ENCODE results near the gene PAGR1.
A peak's percentile ranks its signal among the peaks of the same experiment; 100 is the strongest.
"Not testable (repeated sequence)": the region's sequence is repeated elsewhere in the genome, so short reads cannot be mapped to it uniquely, and the experiment has no call there.

PAGR1 gene

DNA sequence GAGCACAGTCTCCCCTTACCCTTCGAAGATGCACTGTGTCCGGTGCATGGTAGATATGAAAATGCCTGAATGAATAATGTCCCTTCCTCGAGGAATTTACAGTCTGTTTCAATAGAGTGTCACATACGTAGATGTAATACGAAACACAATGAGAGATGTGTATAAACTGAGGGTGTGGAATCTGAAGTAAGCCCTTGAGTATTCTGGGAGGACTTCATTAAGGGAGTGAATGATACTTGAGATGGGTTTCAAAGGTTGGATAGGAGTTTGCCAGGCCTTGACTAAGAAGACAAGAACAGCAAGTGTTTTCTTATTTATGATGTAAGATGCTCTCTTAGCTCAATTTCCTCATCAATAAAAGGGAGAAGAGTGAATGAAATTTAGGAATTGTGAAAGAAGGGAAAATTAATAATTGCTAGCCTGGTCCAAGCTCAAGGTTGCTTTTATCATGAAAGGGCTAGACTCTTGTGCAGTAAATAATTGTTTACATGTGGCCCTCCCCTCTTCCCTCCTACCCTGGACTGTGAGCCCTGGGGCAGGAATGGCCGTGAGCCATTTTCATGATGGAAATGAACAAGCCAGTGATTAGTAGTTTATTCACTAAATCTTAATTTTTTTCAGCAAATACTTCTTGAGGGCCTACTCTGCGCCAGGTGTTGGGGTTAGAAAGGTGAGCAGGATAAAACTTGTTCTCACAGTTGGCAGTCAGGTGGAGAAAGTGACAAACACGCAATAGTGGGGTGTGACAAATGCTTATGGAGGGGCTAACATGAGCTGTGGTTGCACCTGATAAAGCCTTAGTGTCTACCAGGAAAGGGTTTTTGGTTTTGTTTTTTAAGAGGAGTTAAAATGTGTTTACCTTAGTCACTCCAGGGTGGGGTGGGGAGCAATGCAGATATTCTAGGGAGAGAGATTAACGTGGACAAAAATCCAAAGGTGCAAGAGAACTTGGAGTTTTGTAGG, 23.8 kb upstream of the PAGR1 start:
- no peak for TF ChIP-seq CTCF (IDR thresholded peaks at IDR 0.05; ENCODE audit: insufficient read depth, low read length, missing control alignments)

DNA sequence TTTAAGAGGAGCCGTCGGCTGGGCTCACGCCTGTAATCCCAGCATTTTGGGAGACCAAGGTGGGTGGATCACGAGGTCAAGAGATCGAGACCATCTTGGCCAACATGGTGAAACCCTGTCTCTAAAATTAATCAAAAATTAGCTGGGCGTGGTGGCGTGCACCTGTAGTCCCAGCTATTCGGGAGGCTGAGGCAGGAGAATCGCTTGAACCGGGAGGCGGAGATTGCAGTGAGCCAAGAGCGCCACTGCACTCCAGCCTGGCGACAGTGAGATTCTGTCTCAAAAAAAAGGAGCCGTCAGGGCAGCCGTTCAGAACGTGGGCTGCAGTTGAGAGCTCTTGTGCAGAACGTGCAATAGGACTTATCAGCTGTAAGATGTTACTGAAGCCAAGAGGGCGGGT, 22.8 kb upstream of the PAGR1 start:
- POLR2A ChIA-PET; DNase-seq (ENCODE audit: low read depth, low spot score); CTCF ChIA-PET: not testable (repeated sequence)

More for the DNA sequence above, 23.8 kb upstream of the PAGR1 start:
- DNase-seq (ENCODE audit: low read depth, low spot score): no peak
- ChIA-PET CTCF (interaction anchor here (1.7 to 3.7 kb wide), 2 partner anchors 11 to 56 kb away, joined by 7 to 27 read pairs; no protein-coding TSS in a partner anchor), POLR2A (no interaction called here)
- H3K4me3 ChIP-seq (ENCODE audit: low read depth, low read length): peak overlapping the region; percentile 96

GRCh38 chr16:29794231-29794710, 21.7 kb upstream of the PAGR1 start:
- no peak for DNase-seq (ENCODE audit: low read depth, low spot score)
- CTCF ChIA-PET: interaction anchor here (1.0 to 5.3 kb wide), 4 partner anchors 9 to 65 kb away, joined by 3 to 28 read pairs (median 4); no protein-coding TSS in a partner anchor
- H3K4me3 ChIP-seq (ENCODE audit: low read depth, low read length): no peak overlapping the region
- POLR2A ChIA-PET: interaction anchor here (1.3 kb wide), 1 partner anchor 10 kb away, joined by 3 read pairs; no protein-coding TSS in a partner anchor
- TF ChIP-seq CTCF (IDR thresholded peaks at IDR 0.05; ENCODE audit: insufficient read depth, low read length, missing control alignments): no peak

More for the DNA sequence above, 22.8 kb upstream of the PAGR1 start:
- not testable (repeated sequence) for H3K4me3 ChIP-seq (ENCODE audit: low read depth, low read length)

GRCh38 chr16:29802416-29802935, 13.5 kb upstream of the PAGR1 start:
- no peak overlapping the region for H3K4me3 ChIP-seq (ENCODE audit: low read depth, low read length)
- CTCF ChIA-PET: interaction anchor here (3.0 to 4.0 kb wide), 2 partner anchors 11 to 18 kb away, joined by 9 to 27 read pairs; partner anchors contain the start of gene KIF22
- no peak for DNase-seq (ENCODE audit: low read depth, low spot score)
- TF ChIP-seq CTCF (IDR thresholded peaks at IDR 0.05; ENCODE audit: insufficient read depth, low read length, missing control alignments): no peak
- POLR2A ChIA-PET: interaction anchor here (1.4 kb wide), 1 partner anchor 12 kb away, joined by 3 read pairs; the partner anchor contains the start of gene KIF22

DNA sequence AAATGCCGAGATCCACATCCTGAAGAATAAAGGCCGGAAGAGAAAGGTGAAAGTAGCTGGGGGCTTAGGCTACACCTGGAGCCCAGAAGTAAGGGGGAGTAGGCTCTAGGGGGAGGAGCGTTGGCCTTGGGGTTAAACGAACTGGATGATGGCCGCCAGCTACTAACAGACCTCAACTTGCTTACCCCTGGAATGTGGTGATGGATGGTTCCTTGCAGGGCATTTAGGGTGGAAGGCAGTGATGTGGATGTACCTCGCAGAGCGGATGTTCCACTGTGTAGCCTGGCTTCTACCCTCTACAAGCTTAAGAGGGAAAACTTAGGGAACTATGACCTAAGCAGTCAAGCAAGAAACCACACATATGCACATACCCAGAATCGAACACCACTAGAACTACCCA, 11.9 kb upstream of the PAGR1 start:
- no peak for DNase-seq (ENCODE audit: low read depth, low spot score)
- TF ChIP-seq CTCF (IDR thresholded peaks at IDR 0.05; ENCODE audit: insufficient read depth, low read length, missing control alignments): no peak
- no peak overlapping the region; the same call in none of the 2 replicates for H3K4me3 ChIP-seq (ENCODE audit: low read depth, low read length)
- POLR2A ChIA-PET: interaction anchor here (0.9 to 1.3 kb wide), 3 partner anchors 9 to 14 kb away, joined by 3 to 6 read pairs (median 4); partner anchors contain the start of genes KIF22 and PAGR1
- CTCF ChIA-PET: interaction anchor here (1.3 to 4.0 kb wide), 5 partner anchors 12 to 105 kb away, joined by 4 to 27 read pairs (median 7); partner anchors contain the start of genes KIF22 and PAGR1

- no peak for TF ChIP-seq CTCF (IDR thresholded peaks at IDR 0.05; ENCODE audit: insufficient read depth, low read length, missing control alignments)
- POLR2A ChIA-PET: interaction anchor here (0.7 to 1.3 kb wide), 4 partner anchors 10 to 18 kb away, joined by 3 to 6 read pairs (median 4); partner anchors contain the start of genes KIF22 and PAGR1
- CTCF ChIA-PET: interaction anchor here (1.3 to 4.0 kb wide), 5 partner anchors 11 to 105 kb away, joined by 4 to 27 read pairs (median 7); partner anchors contain the start of genes KIF22 and PAGR1
These were observed 11.3 kb upstream of the PAGR1 start for GRCh38 chr16:29804455-29805231.

More at GRCh38 chr16:29804455-29805231, 11.3 kb upstream of the PAGR1 start:
- no peak for DNase-seq (ENCODE audit: low read depth, low spot score)
- peak overlapping the region; percentile 86 for H3K4me3 ChIP-seq (ENCODE audit: low read depth, low read length)

All from AG04449 (cell line).